HG03159 (cell line): Measurements from ENCODE around the gene ABCD3.
"Not testable (repeated sequence)": the region's sequence is repeated elsewhere in the genome, so short reads cannot be mapped to it uniquely, and the experiment has no call there.

Experiments used
- ATAC-seq: cut with Tn5 transposase; IDR thresholded peaks from one replicate; pipeline ENCODE4 v1.9.1; 2021; ENCODE audit warnings: mild to moderate bottlenecking, moderate library complexity; ENCODE audit not compliant: unreplicated experiment

Gene ABCD3

GRCh38 chr1:94413311-94413710 lies 4.9 kb upstream of the ABCD3 start:
- ATAC-seq = no peak

- no peak for ATAC-seq
Measured at GRCh38 chr1:94416901-94417727, 1.1 kb upstream of the ABCD3 start.

GRCh38 chr1:94417728-94417977 lies 536 bp upstream of the ABCD3 start:
- no peak for ATAC-seq

- peak; percentile 29 for ATAC-seq
Measured at GRCh38 chr1:94418664-94419655, 771 bp downstream of the ABCD3 start.

- no peak for ATAC-seq
Measured at GRCh38 chr1:94422115-94422820, 4.1 kb downstream of the ABCD3 start.

- no peak for ATAC-seq
Measured at GRCh38 chr1:94425821-94426484, 7.8 kb downstream of the ABCD3 start.

- not testable (repeated sequence) for ATAC-seq
Measured at GRCh38 chr1:94426485-94426870, 8.3 kb downstream of the ABCD3 start.

GRCh38 chr1:94428441-94428840 lies 10.3 kb downstream of the ABCD3 start:
- ATAC-seq = no peak

GRCh38 chr1:94428927-94429528 lies 10.8 kb downstream of the ABCD3 start:
- ATAC-seq = not testable (repeated sequence)

GRCh38 chr1:94430066-94430465 lies 11.9 kb downstream of the ABCD3 start:
- not testable (repeated sequence) for ATAC-seq

GRCh38 chr1:94433866-94434265 lies 15.7 kb downstream of the ABCD3 start:
- ATAC-seq = no peak

GRCh38 chr1:94434365-94435045 lies 16.3 kb downstream of the ABCD3 start:
- ATAC-seq = no peak

GRCh38 chr1:94438692-94439276 lies 20.6 kb downstream of the ABCD3 start:
- no peak for ATAC-seq

GRCh38 chr1:94440088-94440487 lies 21.9 kb downstream of the ABCD3 start:
- ATAC-seq = no peak

GRCh38 chr1:94443067-94443466 lies 24.9 kb downstream of the ABCD3 start:
- ATAC-seq = not testable (repeated sequence)

GRCh38 chr1:94444819-94445218 lies 26.6 kb downstream of the ABCD3 start:
- not testable (repeated sequence) for ATAC-seq

GRCh38 chr1:94445733-94446132 lies 27.5 kb downstream of the ABCD3 start:
- not testable (repeated sequence) for ATAC-seq

- not testable (repeated sequence) for ATAC-seq
Measured at GRCh38 chr1:94446177-94446576, 28.0 kb downstream of the ABCD3 start.

- not testable (repeated sequence) for ATAC-seq
Measured at GRCh38 chr1:94448741-94449140, 30.6 kb downstream of the ABCD3 start.
